ENCODE data around the gene SUMO3.

SUMO3 gene

GRCh38 chr21:44780767-44781459 is 36.9 kb downstream of the SUMO3 start:
- TF ChIP-seq, protein P1, sequence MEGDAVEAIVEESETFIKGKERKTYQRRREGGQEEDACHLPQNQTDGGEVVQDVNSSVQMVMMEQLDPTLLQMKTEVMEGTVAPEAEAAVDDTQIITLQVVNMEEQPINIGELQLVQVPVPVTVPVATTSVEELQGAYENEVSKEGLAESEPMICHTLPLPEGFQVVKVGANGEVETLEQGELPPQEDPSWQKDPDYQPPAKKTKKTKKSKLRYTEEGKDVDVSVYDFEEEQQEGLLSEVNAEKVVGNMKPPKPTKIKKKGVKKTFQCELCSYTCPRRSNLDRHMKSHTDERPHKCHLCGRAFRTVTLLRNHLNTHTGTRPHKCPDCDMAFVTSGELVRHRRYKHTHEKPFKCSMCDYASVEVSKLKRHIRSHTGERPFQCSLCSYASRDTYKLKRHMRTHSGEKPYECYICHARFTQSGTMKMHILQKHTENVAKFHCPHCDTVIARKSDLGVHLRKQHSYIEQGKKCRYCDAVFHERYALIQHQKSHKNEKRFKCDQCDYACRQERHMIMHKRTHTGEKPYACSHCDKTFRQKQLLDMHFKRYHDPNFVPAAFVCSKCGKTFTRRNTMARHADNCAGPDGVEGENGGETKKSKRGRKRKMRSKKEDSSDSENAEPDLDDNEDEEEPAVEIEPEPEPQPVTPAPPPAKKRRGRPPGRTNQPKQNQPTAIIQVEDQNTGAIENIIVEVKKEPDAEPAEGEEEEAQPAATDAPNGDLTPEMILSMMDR (IDR thresholded peaks at IDR 0.05; ENCODE audit: low read depth, low read length): no peak
- DNase-seq (ENCODE audit: extremely low read depth, low read depth): no peak

DNA sequence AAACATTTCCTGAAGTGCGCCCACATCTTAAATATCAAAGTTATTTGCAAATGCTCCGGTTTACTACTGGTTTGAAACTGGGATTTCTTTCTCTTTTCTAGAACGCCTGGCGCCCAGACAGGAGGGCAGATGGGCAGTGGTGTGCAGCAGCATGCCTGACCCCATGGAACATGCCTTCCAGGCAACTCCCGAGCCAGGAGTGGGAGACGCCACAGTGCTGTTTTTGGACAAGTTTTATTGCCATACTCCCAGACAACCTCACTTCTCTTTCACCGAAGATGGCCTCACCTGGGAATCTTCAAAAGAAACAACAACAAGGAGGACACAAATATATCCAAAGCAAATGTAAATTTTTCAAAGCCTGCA is 37.7 kb downstream of the SUMO3 start:
- TF ChIP-seq, protein P1 (IDR thresholded peaks at IDR 0.05; ENCODE audit: low read depth, low read length): no peak
- DNase-seq (ENCODE audit: extremely low read depth, low read depth): no peak

- TF ChIP-seq, protein P1 (IDR thresholded peaks at IDR 0.05; ENCODE audit: low read depth, low read length): no peak
- DNase-seq (ENCODE audit: extremely low read depth, low read depth): no peak
Observed at GRCh38 chr21:44779417-44780136, 38.3 kb downstream of the SUMO3 start.

- TF ChIP-seq, protein P1 (IDR thresholded peaks at IDR 0.05; ENCODE audit: low read depth, low read length): no peak
- DNase-seq (ENCODE audit: extremely low read depth, low read depth): no peak
Observed at GRCh38 chr21:44778983-44779382, 38.9 kb downstream of the SUMO3 start.

- TF ChIP-seq, protein P1 (IDR thresholded peaks at IDR 0.05; ENCODE audit: low read depth, low read length): no peak
- DNase-seq (ENCODE audit: extremely low read depth, low read depth): no peak
Observed at GRCh38 chr21:44778499-44778911, 39.4 kb downstream of the SUMO3 start.

DNA sequence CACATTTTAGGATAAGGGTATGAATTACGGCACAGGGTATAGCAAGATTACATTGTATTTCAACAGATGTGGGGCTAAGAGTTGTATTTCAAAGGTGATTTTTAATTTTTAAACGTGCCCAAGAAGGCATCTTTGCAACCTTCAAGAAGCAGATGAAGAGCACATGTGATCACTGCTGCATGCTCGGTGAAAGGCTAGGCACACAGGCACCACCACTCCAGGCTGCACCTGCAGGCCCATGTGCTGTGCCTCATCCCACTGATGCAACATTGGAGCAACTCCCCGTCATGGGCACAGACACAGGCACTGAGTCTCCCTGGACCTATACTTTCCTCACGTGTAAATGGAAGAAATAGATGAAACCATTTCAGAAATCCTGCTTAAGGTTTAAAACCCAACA is 39.8 kb downstream of the SUMO3 start:
- DNase-seq (ENCODE audit: extremely low read depth, low read depth): no peak
- TF ChIP-seq, protein P1 (IDR thresholded peaks at IDR 0.05; ENCODE audit: low read depth, low read length): no peak

DNA sequence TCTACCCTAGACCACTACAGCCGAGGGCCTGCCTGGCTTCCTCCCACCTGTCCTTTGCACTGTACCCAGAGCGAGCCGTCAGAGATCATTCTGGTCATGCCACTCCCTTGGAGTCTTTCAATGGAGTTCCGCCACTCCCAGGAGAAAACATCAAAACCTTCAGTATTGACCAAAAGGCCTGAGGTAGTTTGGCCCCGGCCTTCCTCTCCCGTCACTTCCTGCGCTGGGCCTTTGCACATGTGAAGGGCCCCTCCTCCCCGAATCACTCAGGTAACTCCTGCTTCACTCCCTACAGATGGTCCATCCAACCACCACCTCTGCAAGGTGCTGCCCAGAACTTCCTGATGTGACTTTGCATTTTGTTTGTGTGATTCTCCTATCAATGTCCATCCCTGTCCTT is 42.9 kb downstream of the SUMO3 start:
- TF ChIP-seq, protein P1 (IDR thresholded peaks at IDR 0.05; ENCODE audit: low read depth, low read length): no peak
- DNase-seq (ENCODE audit: extremely low read depth, low read depth): no peak

Measured in AG09319 (cell line).